Renal cortical epithelial cell (primary cell): ENCODE data around the gene SLC35E2B. TPM values are rescaled to one million over a fixed set of nuclear protein-coding genes. Genes with fewer than 3 reads are reported as not detected.
"Not testable (repeated sequence)": the region's sequence is repeated elsewhere in the genome, so short reads cannot be mapped to it uniquely, and the experiment has no call there.

Source experiments
- DNase-seq: peaks from one replicate; pipeline ENCODE4 v3.0.0-alpha.2; 2011; ENCODE audit warnings: low read depth
- total RNA-seq: library from RNA; depleted of rRNA; stranded (reverse); fragments of >200 nt; gene quantifications from 2 replicates; pipeline ENCODE4 v1.2.3, GENCODE V29; 2014

The SLC35E2B gene
- total RNA-seq, 1 donor from 2014 or later: 64.3 TPM

DNA sequence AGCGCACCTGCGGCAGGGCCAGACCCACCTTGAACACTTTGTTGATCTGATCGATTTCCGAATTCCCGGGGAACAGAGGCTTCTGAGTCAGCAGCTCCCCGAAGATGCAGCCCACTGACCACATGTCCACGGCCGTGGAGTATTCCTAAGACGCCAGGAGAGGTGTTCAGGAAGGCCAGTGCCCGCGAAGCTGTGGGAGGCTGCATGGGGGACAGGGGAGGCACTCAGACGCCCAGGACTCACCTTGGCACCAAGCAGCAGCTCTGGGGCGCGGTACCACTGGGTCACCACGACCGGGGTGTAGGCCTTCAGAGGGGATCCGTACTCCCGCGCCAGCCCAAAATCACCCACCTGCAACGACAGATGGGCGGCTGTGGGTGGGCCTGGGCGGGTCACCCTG is 11.2 kb upstream of the SLC35E2B start:
- DNase-seq: no peak

DNA sequence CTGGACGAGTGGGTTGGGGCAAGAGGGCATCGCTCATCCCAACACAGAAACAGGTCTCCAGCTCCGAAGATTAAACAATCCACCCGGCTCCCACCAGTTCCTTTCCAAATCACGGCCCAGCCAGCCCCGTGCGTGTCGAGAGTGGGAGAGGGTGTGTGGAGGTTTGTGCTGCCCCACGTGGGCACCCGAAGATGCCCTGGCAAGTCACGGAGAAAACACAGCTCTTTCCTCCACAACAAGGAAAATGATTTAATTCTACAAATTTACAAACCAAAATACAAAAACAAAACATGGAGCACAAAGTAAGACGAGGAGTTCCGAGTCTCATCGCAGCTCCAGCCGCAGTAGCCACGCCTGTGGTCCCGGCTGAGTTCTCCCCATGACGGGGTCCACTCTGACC is 9.9 kb upstream of the SLC35E2B start:
- not testable (repeated sequence) for DNase-seq

DNA sequence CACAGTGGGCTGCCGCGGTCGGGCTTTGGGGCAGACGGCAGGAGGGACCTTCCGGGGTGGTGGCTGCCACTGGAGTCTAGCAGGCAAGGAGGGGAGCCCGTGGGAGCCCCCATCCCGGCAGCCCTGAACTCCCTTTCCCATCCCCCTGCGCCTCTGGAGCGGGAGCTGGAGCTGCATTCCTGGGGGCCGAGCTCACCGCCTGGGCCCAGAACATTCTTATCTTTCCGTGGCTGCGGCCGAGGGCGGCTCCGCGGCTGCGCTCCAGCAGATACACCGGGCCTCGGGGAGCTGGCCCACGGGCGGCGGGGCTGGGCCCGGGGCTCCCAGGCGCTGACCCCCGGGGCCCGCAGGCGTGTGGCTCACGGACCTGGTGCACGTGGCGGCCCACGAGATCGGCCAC is 8.0 kb upstream of the SLC35E2B start:
- DNase-seq: not testable (repeated sequence)

DNA sequence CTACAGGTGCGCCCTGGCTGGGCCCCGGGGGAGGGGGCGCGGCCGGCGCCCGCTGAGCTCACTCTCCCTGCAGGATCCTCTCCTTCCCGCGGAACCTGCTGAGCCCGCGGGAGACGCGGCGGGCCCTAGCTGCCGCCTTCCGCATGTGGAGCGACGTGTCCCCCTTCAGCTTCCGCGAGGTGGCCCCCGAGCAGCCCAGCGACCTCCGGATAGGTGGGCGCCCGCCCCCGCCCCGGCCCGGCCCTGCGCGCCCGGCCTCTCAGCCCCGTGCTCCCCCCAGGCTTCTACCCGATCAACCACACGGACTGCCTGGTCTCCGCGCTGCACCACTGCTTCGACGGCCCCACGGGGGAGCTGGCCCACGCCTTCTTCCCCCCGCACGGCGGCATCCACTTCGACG is 7.5 kb upstream of the SLC35E2B start:
- not testable (repeated sequence) for DNase-seq

DNA sequence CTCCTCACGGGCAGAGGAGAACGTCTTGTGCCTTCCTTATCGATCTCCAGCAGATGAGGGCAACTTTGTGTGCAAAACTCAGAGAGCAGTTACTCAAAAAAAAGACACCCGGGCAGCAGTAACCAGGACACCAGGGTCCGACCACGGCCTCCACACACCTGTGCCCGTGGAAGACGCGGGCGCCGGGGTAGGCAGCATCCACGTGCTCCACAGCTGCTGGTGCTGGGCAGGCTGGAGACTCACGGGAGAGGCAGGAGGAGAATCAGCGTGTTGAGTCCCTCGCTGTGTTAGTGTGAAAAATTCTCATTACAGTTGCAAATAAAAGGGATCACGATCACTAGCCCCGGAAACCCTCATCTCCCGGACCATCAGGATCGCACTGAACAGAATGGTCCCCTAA is 6.5 kb upstream of the SLC35E2B start:
- not testable (repeated sequence) for DNase-seq

DNA sequence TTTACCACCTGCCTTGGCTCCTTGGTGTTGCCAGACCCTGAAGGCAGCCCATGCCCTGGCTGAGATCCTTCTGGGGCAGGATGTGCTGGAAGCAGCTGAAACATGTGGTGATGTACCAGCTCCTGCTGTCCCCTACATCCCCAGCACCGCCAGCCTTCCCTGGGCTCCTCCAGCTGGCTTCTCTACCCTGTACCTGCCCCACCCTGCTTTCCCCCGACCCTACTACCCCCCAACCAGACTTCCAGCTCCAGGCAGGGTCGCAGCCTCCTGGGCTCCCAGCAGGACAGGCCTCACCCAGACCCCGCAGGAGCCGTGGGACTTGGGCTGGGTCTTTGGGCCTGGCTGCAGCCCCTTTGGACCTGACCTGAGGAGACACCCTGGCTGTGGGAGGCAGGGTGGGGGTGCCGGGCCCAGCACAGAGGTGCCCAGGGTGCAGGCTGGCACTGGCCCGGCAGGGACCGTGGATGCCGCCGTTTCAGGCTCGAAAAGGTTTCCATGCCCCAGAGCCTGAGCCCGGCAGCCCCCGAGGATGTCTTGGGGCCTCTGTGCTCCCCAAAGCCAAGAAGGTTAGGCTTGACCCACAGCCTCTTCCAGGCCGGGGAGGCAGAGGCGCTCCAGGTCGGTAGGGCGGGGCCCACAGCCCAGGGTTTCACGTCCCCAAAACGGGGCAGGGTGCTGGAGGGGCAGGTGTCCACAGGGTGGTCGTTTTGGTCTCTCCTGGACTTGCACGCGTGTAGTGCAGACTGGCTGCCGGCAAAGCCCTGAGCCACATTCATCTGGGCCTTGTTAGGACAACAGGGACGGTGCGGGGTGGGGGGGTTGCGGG is 5.0 kb upstream of the SLC35E2B start:
- DNase-seq: not testable (repeated sequence)

DNA sequence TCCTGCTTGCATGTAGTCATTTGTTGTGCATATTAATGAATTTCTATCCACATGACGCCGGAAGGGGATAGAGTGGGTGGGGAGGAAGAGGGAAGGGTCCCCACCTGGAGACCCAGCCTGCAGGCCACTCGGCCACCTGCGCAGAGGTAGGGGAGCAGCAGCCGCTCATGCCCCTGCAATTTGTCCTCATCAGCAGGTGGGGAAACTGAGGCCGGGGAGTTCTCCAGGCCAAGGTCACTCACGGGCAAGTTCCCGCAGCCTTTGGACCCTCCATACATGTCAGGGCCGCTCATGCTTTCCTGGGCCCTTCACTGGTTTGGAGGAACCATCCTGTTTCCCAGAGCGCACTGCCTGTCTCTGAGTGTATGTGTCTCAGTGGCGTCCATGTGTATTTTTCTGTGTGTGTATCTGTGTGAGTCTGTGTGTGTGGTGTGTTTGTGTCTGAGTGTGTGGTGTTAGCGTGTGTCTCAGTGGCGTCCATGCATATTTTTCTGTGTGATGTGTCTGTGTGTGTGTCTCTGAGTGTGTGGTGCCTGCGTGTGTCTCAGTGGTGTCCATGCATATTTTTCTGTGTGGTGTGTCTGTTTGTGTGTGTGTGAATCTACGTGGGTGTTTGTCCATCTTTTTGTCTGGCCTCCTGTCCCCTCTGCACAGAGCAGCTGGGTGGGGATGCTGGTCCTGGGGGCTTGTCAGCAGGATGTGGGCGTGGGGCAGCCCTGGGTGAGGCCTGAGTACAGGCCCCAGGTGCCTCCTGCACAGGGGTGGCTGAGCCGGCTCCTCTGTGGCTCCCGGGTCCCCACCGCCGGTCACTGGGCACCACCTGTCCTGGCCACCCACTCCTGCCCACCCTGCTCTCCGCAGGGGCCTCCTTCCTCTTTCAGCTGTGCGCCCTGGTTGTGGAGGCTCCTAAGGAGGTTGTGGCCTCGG is 4.1 kb upstream of the SLC35E2B start:
- not testable (repeated sequence) for DNase-seq

DNA sequence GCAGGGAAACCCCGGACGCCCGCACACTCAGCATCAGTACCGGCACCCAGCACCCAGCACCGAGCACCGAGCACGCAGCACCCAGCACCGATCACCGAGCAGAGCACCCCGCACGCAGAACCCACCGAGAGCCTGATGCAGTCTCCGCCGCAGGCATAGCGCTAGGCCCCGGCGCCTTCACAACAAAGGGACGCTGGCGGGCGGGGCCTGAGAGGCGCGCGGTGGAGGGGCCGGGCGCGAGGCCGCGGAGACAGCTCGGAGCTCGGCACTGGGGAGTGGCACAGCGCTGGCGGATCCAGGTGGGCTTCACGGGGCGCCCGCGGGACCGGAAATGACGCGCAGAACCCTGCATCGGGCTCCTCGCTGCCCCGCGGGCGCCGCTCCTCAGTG is 276 bp downstream of the SLC35E2B start:
- peak; percentile 19 for DNase-seq

DNA sequence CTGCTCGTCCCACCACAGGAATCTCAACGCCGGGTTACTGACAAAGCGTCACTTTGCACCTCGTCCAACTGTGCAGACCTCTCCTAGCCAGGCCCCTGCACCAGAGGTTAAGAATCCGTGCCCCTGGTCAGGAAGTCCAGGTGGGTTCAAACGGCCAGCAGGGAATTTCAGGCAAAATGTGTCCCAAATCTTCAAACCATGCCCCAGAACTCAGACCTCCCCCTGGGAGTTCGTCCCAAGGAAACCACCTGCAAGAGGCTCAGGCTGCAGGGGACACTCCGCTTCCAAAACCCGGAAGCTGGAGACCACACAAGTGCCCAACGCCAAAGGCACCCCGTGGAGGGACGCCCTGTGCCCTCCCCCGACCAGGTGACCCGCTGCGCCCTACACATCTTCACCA is 1.2 kb downstream of the SLC35E2B start:
- not testable (repeated sequence) for DNase-seq

DNA sequence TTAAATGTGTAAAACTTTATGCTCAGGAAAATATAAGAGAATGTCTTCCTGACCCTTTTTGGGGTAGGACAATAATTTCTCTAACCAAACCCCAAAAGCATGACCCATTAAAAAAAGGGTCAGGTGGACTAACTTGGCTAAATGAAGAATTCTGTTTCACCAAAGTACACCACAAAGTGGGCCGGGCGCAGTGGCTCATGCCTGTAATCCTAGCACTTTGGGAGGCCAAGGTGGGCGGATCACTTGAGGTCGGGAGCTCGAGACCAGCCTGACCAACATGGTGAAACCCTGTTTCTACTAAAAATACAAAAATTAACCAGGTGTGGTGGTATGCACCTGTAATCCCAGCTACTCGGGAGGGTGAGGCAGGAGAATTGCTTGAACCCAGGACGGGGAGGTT is 3.1 kb downstream of the SLC35E2B start:
- not testable (repeated sequence) for DNase-seq

DNA sequence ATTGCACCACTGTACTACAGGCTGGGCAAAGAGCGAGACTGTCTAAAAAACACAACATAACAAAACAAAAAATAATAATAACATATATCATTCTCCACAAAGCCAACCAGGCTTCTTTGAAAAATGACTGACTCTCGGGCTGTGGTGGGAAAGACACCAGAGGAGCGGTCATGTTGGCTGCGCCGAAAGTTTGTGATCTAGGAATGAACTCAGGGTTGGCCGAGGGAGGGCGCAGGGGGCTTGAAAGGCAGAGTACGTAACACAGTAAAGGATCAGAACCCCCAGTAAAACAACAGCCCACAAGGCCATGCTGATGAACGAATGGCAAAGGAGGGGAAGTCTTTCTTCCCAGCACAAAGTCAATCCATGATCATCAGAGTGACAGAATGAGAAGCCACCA is 4.7 kb downstream of the SLC35E2B start:
- no peak for DNase-seq

DNA sequence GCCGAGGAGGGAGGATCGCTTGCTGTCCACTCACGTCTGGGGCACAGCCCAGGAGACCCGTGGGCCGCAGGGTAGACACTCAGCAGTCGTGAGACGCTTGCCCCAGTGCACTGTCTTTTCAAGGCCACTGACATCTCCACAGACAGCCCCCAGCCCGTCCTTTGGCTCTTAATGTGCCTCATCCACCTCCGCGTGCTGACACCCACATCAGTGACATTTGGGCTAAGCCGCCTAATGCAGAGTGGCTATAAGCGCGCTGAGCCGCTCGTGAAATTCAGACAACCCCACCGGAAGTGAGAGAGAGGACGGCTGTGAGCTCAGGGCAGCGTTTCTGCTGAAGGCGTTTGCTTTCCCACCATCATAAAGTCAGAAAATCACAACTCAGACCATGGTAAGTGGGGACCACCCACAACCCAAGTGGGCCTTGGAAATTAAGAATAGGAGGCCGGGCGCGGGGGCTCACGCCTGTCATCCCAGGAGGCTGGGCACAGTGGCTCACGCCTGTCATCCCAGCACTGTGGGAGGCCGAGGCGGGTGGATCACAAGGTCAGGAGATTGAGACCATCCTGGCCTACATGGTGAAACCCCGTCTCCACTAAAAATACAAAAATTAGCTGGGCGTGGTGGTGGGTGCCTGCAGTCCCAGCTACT is 8.4 kb downstream of the SLC35E2B start:
- no peak for DNase-seq

DNA sequence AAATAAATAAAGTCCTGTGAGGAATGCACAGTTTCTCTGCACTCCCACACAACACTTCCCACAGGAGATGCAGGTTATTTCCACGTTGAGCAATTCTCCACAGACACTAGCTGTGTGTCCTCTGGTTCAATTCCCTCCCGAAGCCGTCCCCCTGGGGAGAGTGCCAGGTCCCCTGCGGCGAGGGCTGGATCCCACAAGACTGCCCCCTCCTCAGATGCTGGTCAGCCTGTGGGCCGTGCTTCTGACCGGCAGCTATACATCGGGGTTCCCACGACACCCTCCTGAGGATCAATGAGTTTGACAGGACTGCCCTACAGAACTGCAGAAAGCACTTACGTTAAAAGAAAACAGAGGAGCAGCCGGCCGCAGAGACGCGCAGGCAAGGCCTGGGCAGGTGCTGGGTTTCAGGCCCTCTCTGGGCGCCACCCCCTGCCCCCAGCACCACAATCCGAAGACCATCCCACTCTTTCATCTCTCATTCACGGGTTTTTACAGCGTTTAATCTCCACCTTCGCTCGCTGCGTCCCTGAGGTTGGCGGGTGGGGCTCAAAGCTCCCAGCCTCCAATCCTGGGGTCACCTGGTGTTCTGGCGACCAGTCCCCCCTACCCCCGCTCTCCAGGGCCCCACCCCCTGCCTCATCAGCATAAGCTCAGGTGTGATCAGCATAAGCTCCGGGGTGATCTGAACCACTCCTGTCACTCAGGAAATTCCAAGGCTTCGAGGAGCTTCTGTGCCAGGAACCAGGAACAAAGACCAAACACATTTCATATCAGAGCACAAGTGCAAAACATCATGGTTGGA is 9.3 kb downstream of the SLC35E2B start:
- no peak for DNase-seq

DNA sequence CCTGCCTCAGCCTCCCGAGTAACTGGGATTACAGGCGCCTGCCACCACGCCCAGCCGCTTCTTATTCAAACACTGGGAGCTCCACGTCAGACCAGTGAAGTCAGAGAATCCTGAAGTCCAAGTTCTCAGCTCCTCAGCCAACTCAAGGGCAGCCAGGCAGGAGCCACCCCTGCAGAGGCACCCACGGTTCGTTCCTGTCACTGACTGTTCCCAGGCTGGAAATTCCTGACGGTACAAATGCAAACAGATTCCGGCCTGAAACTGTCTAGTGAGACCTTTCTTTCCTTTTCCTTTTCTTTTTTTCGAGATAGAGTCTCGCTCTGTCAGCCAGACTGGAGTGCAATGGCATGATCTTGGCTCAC is 11.7 kb downstream of the SLC35E2B start:
- no peak for DNase-seq

DNA sequence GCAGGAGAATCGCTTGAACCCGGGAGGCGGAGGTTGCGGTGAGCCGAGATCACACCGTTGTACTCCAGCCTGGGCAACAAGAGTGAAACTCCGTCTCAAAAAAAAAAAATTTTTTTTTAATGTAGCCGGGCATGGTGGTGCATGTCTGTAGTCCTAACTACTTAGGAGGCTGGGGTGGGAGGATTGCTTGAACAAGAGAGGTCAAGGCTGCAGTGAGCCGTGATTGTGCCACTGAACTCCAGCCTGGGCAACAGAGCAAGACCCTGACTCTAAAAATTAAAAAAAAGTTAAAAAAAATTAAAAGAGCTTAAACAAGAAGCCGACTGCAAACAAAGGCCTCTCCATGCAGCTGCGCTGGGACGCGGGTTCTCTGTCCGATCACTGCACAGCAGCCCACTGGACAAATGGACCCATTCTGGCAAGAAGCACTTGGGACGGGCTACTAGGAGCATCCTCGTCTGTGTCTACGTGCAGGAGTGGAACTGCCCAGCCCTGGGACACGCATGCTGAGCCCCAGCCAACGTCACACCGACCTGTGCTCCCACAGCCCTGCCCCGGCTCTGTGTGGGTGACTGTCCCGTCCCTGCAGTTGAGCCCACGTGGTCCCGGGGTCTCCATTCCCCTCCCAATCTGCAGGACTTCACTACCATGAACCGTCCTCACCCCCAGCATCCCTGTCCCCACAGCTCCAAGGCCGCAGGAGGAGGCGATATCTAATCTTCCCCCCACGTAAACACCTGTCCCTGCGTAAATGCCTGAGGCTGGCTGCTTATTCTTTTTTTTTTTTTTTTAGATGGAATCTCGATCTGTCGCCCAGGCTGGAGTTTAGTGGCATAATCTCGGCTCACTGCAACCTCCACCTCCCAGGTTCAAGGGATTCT is 12.3 kb downstream of the SLC35E2B start:
- no peak for DNase-seq

DNA sequence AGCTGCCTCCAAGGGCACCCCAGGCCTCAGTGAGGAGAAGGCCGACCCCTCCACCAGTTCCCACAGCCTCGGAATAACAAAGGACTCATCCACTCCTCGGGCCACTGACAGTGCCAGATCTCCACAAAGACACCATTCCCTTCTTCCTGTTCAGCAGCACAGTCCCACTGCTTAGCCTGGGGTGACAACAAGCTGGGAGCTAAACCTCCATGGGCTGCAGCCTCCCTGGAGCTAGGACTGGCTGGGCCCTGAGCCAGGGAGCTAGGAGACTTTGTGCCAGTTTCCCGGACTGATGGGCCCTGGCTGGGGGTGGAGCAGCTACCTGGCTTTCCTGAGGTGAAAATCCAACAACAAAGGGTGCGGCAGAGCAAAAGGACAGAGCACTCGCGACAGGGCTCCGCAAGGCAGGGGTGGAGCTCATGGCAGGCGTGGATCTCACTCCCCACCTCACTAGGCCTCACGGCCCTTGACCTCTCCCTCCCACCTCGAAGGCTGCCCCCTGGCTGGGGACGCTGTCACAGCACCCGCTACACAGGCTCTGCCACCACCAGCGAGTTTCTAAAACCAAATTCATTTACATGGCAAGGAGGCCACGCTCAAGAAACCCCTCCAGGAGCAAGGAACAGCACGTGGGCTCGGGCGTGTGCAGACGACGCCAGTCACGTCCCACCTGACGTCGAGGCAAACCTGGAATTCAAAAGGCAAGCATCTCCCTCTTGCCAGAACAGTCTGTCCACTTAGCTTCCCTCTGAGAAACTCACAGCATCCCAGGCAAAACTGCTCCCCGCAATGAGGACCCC is 13.8 kb downstream of the SLC35E2B start:
- DNase-seq: no peak

DNA sequence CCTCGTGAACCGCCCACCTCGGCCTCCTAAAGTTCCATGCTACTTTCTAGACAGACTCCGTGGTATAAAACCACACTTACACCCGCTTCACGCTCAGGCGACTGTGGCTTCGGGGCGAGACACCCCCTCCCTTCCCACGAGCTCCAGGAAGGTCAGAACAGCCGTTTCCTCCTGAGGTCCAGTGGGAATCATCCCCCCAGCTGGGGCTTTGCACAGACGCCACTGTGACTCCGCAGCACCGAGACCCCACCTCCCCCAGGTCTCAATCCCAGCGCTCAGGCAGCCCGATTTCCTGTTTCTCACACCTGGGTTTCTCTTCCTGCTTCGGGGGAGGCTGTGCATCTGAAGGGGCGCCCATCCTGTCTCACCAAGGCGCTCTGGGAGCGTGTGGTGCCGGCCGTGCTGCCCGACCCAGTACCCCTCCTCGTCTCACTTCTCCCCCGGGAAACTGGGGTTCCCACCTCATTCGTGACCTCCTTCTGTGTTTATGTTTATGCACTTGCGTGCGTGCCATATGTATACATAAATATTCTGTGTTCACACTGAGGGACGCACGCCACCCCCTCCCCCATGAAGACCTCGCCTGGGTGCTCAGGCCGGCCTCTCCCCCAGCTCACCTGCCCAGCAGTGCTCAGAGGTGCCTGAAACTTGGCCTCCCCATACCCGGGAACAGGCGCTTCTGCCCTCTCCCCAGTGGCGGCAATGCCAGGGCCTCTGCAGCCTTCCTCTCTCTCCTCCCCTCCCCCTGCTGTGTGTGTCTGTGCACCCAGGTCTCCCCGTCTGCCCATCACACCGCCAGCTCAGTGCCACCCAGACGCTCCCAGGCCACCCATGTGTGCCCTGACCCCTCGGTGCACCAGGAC is 14.6 kb downstream of the SLC35E2B start:
- no peak for DNase-seq

DNA sequence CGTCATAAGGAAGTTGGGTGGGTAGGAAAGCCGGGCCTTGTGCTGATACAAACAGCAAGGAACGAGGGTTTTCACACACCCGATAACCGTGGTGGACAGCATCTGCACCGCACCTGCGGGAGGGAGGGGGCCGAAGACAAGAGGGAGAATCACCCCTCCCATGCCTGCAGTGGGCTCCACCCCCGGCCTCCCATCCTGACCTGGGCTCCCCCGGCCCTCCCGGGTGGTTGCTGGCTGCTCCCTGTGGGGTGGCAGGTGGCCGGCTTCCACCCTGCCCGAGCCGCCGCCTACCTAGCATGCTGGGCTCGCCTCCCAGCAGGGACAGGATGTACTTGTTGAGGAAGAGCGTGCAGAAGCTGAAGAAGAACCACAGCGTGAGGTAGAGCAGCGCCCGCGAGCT is 16.5 kb downstream of the SLC35E2B start:
- DNase-seq: not testable (repeated sequence)

DNA sequence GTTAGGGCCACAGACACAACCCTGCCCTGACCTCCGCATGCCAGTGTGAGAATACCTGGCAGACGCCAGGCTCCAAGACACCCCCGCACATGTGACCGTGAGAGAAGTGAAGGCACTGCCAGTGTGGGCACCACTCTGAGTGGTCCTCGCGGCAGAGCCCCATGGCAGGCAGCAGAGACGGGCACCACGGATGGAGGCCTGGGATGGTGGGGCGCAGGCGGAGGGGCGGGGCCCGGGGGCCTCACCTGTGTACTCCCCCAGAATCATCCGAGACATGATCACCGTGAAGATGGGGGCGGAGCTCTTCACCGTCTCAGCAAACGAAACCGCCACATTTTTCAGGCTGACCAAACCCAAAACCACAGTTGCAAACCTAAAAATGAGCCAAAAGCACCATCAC is 17.4 kb downstream of the SLC35E2B start:
- not testable (repeated sequence) for DNase-seq
